Smooth muscle cell (in vitro differentiated cells): Measurements from ENCODE around the gene WDR31. TPM values are rescaled to one million over a fixed set of nuclear protein-coding genes. Genes with fewer than 3 reads are reported as not detected.

ENCODE experiments used
- DNase-seq: peaks from one replicate; lab custom pipeline; 2025; ENCODE audit not compliant: unreplicated experiment; lab: John Stamatoyannopoulos, UW
- H2AFZ ChIP-seq: fragments of 200-600 bp; sonication (generic); 2 replicates; pipeline ENCODE4 v1.6.0; 2016; ENCODE audit warnings: antibody characterized with exemption, low read depth, mild to moderate bottlenecking
- H3F3A ChIP-seq: fragments of 200-600 bp; sonication (generic); 2 replicates; pipeline ENCODE4 v1.6.0; 2017; ENCODE audit warnings: antibody characterized with exemption, low read depth
- H3K27ac ChIP-seq: fragments of 200-600 bp; sonication (generic); 2 replicates; pipeline ENCODE4 v1.5.1; 2016; ENCODE audit warnings: low read depth, mild to moderate bottlenecking
- H3K27me3 ChIP-seq: fragments of 200-600 bp; sonication (generic); 2 replicates; pipeline ENCODE4 v1.6.1; 2016; ENCODE audit warnings: low read depth, mild to moderate bottlenecking
- H3K36me3 ChIP-seq: fragments of 200-600 bp; sonication (generic); 2 replicates; pipeline ENCODE4 v1.5.1; 2016; ENCODE audit warnings: low read depth
- H3K4me1 ChIP-seq: fragments of 200-600 bp; sonication (generic); 2 replicates; pipeline ENCODE4 v1.5.1; 2016; ENCODE audit warnings: low read depth
- H3K4me2 ChIP-seq: fragments of 200-600 bp; sonication (generic); 2 replicates; pipeline ENCODE4 v1.6.0; 2016; ENCODE audit warnings: mild to moderate bottlenecking
- H3K4me3 ChIP-seq: fragments of 200-600 bp; sonication (generic); 2 replicates; pipeline ENCODE4 v1.5.1; 2016; ENCODE audit warnings: mild to moderate bottlenecking
- H3K79me2 ChIP-seq: fragments of 200-600 bp; sonication (generic); 2 replicates; pipeline ENCODE4 v1.6.0; 2016; ENCODE audit warnings: low read depth, mild to moderate bottlenecking
- H3K9ac ChIP-seq: fragments of 200-600 bp; sonication (generic); 2 replicates; pipeline ENCODE4 v1.6.0; 2016; ENCODE audit warnings: low read depth
- H3K9me3 ChIP-seq: fragments of 200-600 bp; sonication (generic); replicated peaks from 2 replicates; pipeline ENCODE4 v1.5.1; 2016; ENCODE audit warnings: low read depth
- H4K20me1 ChIP-seq: fragments of 200-600 bp; sonication (generic); 2 replicates; pipeline ENCODE4 v1.6.0; 2016; ENCODE audit warnings: low read depth
- WGBS: methylation state at CpG from one replicate; pipeline ENCODE4 v1.1.7; 2016; ENCODE audit warnings: low lambda C conversion rate; 5-methylcytosine and 5-hydroxymethylcytosine counted together
- polyA plus RNA-seq: library from polyadenylated mRNA; unstranded; fragments of >200 nt; fragmentation: Nextera tagmentation; extraction: Ambion mirVana; gene quantifications from 2 replicates; pipeline ENCODE4 v1.2.1, GENCODE V29; 2016
- total RNA-seq: library from RNA; depleted of rRNA; stranded (reverse); fragments of >200 nt; gene quantifications from 2 replicates; pipeline ENCODE4 v1.2.3, GENCODE V29; 2014
- TF ChIP-seq, protein P1 (sequence below): fragments of 200-600 bp; sonication (generic); IDR thresholded peaks from 2 replicates; pipeline ENCODE4 v1.5.1; 2017; ENCODE audit warnings: borderline replicate concordance, mild to moderate bottlenecking, antibody characterized with exemption; ENCODE audit not compliant: insufficient read depth, poor library complexity, severe bottlenecking

WDR31 gene
- total and polyA plus RNA-seq, 2 experiments from 2014 or later = 1.6 to 2.7 TPM

DNA sequence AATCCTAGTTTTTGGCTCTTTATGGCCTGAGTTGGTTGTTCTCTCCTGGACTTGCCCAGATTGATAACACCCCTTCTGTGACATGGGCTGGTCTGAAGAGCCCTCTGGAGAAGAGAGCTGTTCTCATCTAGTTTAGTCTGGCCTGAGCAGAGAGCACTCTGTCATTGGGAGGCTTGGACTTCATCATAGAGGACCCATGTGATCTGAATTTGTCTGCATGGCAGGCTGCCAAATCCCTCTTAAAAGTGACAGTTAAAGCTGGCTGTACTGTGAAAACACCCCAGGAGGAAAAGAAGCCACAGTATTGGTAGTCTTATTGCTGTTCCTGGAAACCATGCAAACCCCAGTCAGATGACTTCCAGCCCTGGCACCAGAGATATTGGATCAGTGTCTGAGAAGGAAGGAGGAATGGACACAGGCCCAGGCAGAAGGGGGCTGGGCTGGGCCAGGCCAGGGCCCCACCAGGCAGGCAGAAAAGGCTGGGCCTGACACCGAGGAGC lies 3.7 kb upstream of the WDR31 start:
- Histone ChIP-seq H3K27me3 (peaks cover 5% of the 10 kb centered on the region), H3K4me2 (no peak overlapping the region), H3K9ac (no peak overlapping the region), H2AFZ (no peak overlapping the region), H4K20me1 (no peaks in the 10 kb centered on the region), H3K4me3 (no peak overlapping the region), H3K36me3 (no peaks in the 10 kb centered on the region), H3K79me2 (no peaks in the 10 kb centered on the region), H3K9me3 (no peaks in the 10 kb centered on the region), H3F3A (peaks cover 5% of the 10 kb centered on the region), H3K27ac (peak overlapping the region; percentile 47), H3K4me1 (peaks cover 3% of the 10 kb centered on the region)
- peak; percentile 50 for DNase-seq
- WGBS = 26% methylated on average over 1 of the region's 1 CpG
- TF ChIP-seq, protein P1, sequence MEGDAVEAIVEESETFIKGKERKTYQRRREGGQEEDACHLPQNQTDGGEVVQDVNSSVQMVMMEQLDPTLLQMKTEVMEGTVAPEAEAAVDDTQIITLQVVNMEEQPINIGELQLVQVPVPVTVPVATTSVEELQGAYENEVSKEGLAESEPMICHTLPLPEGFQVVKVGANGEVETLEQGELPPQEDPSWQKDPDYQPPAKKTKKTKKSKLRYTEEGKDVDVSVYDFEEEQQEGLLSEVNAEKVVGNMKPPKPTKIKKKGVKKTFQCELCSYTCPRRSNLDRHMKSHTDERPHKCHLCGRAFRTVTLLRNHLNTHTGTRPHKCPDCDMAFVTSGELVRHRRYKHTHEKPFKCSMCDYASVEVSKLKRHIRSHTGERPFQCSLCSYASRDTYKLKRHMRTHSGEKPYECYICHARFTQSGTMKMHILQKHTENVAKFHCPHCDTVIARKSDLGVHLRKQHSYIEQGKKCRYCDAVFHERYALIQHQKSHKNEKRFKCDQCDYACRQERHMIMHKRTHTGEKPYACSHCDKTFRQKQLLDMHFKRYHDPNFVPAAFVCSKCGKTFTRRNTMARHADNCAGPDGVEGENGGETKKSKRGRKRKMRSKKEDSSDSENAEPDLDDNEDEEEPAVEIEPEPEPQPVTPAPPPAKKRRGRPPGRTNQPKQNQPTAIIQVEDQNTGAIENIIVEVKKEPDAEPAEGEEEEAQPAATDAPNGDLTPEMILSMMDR = no peak

DNA sequence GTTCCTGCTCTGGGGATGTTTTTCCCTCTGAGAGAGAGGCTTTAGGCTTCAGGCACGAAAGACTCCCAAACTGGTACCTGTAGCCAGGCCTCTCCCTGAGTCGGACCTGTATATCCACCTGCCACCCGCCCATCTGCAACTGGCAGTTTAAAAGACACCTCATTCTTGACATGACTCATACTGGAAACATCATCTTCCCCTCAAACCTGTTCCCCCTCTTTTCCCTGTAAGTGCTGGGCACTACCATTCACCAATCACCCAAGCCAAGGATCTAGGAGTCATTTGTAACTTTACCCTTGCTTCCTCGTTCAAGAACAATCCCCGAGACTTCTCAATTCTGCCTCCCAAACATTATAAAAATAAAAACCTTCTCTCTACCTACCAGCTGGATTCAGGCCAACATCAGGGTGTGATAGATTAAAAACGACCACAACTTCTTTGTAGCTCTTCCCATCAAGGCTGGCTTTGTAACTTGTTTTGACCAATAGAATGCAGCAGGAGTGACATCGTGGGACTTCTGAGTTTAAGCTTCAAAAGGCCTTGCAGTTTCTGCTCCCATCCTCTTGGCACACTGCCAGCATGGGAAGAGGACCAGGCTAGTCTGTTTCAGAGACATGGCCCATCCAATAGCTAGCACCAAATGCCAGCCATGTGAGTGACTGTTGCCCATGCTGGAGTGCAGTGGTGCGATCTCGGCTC lies 1.8 kb upstream of the WDR31 start:
- Histone ChIP-seq H2AFZ (no peak overlapping the region), H3K4me2 (no peak overlapping the region)

DNA sequence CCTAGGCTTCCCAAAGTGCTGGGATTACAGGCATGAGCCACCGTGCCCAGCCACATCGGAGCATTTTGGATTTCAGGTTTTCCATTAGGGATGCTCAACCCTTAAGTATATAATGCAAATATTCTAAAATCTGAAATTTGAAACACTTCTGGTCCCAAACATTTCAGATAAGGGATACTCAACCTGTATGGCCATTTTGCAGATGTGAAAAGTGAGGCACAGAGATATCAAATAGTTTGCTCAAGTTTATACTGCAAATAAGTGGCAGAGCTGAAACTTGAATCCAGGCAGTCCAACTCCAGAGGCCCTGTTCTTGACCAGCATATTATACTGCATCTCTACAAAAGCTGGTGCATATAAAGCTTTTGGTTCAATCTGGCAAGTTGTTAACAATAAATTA lies 2.4 kb downstream of the WDR31 start:
- Histone ChIP-seq H3K27me3 (no peaks in the 10 kb centered on the region), H3K4me2 (no peak overlapping the region), H3K4me1 (peaks cover 3% of the 10 kb centered on the region), H2AFZ (no peak overlapping the region), H3K79me2 (no peaks in the 10 kb centered on the region), H3K9ac (no peak overlapping the region), H3K36me3 (no peaks in the 10 kb centered on the region), H4K20me1 (no peaks in the 10 kb centered on the region), H3K9me3 (no peaks in the 10 kb centered on the region), H3F3A (no peaks in the 10 kb centered on the region), H3K27ac (no peak overlapping the region), H3K4me3 (no peak overlapping the region)
- TF ChIP-seq, protein P1 = no peak
- WGBS = 90% methylated on average over 2 of the region's 2 CpGs
- DNase-seq = no peak

More for the DNA sequence above, 1.8 kb upstream of the WDR31 start:
- no peak overlapping the region for H3K9ac ChIP-seq
- no peak for DNase-seq
- H3K27ac ChIP-seq = peak overlapping the region; percentile 37
- no peaks in the 10 kb centered on the region for H3K79me2 ChIP-seq
- TF ChIP-seq, protein P1 = no peak
- H3K27me3 ChIP-seq = no peaks in the 10 kb centered on the region
- no peaks in the 10 kb centered on the region for H3K9me3 ChIP-seq
- H3F3A ChIP-seq = peaks cover 5% of the 10 kb centered on the region
- H3K36me3 ChIP-seq = no peaks in the 10 kb centered on the region
- peaks cover 3% of the 10 kb centered on the region for H3K4me1 ChIP-seq
- WGBS = 77% methylated on average over 9 of the region's 9 CpGs
- no peak overlapping the region for H3K4me3 ChIP-seq
- H4K20me1 ChIP-seq = no peaks in the 10 kb centered on the region

DNA sequence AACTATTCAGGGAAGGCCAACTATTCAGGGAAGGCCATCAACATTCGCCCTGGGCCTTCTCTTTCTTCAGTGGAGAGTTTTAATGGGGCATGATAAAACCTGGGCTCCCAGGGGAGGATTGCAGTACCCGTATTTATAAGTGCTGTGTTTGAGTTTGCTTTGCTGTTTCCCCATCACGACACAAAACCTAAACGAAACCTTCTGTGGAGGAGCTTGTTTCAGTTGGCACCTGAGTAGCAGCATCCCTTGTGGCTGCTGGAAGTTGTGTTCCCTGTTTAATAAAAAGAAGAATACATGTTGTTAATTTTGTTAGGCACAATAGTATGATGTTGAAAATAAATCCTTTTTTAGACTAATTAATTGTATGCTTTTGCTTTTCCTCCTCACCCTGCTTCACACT lies 8.3 kb downstream of the WDR31 start:
- Histone ChIP-seq H3K9me3 (no peaks in the 10 kb centered on the region), H4K20me1 (no peaks in the 10 kb centered on the region), H3K36me3 (no peaks in the 10 kb centered on the region), H2AFZ (no peak overlapping the region), H3K27me3 (no peaks in the 10 kb centered on the region), H3K4me3 (no peak overlapping the region), H3K4me1 (no peaks in the 10 kb centered on the region), H3K4me2 (no peak overlapping the region), H3K27ac (no peak overlapping the region), H3F3A (no peaks in the 10 kb centered on the region), H3K79me2 (no peaks in the 10 kb centered on the region), H3K9ac (no peak overlapping the region)
- no peak for DNase-seq
- WGBS = 84% methylated on average over 4 of the region's 4 CpGs
- TF ChIP-seq, protein P1 = no peak
